ENCODE measurements around the gene ZDHHC20. TPM values are rescaled to one million over a fixed set of nuclear protein-coding genes. Genes with fewer than 3 reads are reported as not detected.

ZDHHC20 gene
- total RNA-seq (2014; rRNA removed; shearing (Covaris generic)): 56.6 and 72.3 TPM in 2 replicates

DNA sequence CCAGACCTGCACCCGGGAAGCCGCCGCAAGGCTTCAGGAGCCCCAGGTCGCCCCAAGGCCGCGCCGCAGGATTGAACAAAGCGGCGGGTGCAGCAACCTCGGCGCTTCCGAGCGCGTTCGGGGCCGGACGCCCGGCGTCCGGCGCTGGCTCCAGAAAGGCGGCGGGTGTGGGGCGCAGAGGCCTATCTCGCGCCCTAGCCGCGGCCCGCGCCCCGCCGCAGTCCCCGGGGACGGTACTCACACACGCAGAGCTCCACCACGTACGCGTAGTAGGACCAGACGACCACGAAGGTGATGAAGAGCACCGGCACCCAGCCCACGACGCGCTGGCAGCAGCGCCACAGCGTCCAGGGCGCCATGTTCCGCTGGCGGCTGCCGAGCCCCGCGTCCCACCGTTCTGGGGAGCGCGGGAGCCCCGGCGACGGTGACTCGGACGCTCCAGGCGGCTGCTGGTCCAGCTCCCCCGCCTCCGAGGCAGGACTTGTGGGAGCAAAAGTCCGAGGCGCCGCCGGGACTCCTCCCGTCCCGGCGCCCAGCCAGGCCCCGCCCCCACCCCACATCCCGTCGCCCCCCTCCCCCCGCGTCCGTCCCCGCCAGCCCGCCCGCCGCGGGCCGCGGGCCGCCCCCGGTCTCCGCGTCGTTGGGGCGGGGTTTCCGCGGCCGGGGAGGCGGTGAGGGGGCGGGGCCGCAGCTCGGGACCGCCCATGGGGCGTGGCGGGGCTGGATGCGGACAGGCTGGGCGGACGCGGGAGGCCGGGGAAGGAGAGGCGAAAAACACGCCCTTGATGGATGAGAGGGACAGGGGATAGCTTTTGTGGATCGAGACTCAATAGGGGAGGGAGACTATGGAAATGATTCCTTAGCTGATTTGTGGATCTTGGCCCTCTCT, at the start of gene ZDHHC20:
TSS of gene ZDHHC20 (minus strand) at position 491 of the 889 bp plus-strand sequence. CDS start at position 359, 132 bp downstream.
- Histone ChIP-seq H3K27me3 (ENCODE audit: control insufficient read depth, insufficient read depth, low read length) (no peaks in the 10 kb centered on the region), H3K36me3 (replicated peaks; ENCODE audit: control insufficient read depth, insufficient read depth, low read length) (no peaks in the 10 kb centered on the region), H3K4me3 (ENCODE audit: insufficient read depth, low read depth, low read length) (peak within 1 kb of the TSS; percentile 98)
- DNase-seq: peak; percentile 99

- DNase-seq: no peak
- no peaks in the 10 kb centered on the region for H3K27me3 ChIP-seq (ENCODE audit: control insufficient read depth, insufficient read depth, low read length)
- H3K36me3 ChIP-seq (replicated peaks; ENCODE audit: control insufficient read depth, insufficient read depth, low read length): peaks cover 1% of the 10 kb centered on the region
- no peak overlapping the region for H3K4me3 ChIP-seq (ENCODE audit: insufficient read depth, low read depth, low read length)
Measured at GRCh38 chr13:21504379-21504778, 45.3 kb upstream of the ZDHHC20 start.

GRCh38 chr13:21501686-21502085, 42.6 kb upstream of the ZDHHC20 start:
- Histone ChIP-seq H3K36me3 (replicated peaks; ENCODE audit: control insufficient read depth, insufficient read depth, low read length) (no peaks in the 10 kb centered on the region; the same call in 1 of the 2 replicates), H3K4me3 (ENCODE audit: insufficient read depth, low read depth, low read length) (no peak overlapping the region), H3K27me3 (ENCODE audit: control insufficient read depth, insufficient read depth, low read length) (no peaks in the 10 kb centered on the region)
- DNase-seq: peak; percentile 49

- Histone ChIP-seq H3K27me3 (ENCODE audit: control insufficient read depth, insufficient read depth, low read length) (no peaks in the 10 kb centered on the region), H3K36me3 (replicated peaks; ENCODE audit: control insufficient read depth, insufficient read depth, low read length) (no peaks in the 10 kb centered on the region; the same call in 1 of the 2 replicates), H3K4me3 (ENCODE audit: insufficient read depth, low read depth, low read length) (no peak overlapping the region)
- DNase-seq: no peak
Measured at GRCh38 chr13:21486322-21486721, 27.2 kb upstream of the ZDHHC20 start.

DNA sequence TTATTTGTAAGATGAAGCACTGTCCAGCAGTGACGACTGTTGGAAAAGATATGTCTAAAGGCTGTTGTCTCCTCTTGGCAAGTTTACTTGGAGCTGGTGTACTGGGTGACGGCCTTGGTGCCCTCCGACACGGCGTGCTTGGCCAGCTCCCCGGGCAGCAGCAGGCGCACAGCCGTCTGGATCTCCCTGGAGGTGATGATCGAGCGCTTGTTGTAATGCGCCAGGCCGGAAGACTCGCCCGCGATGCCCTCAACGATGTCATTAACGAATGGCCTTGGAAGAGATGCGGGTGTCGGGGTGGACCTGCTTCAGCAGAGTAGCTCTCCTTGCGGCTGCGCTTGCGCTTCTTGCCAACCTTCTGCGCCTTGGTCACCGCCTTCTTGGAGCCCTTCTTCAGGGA, 24.6 kb upstream of the ZDHHC20 start:
- Histone ChIP-seq H3K4me3 (ENCODE audit: insufficient read depth, low read depth, low read length) (no peak overlapping the region), H3K36me3 (replicated peaks; ENCODE audit: control insufficient read depth, insufficient read depth, low read length) (no peaks in the 10 kb centered on the region), H3K27me3 (ENCODE audit: control insufficient read depth, insufficient read depth, low read length) (no peaks in the 10 kb centered on the region)
- DNase-seq: no peak

- Histone ChIP-seq H3K36me3 (replicated peaks; ENCODE audit: control insufficient read depth, insufficient read depth, low read length) (no peaks in the 10 kb centered on the region), H3K4me3 (ENCODE audit: insufficient read depth, low read depth, low read length) (no peak overlapping the region), H3K27me3 (ENCODE audit: control insufficient read depth, insufficient read depth, low read length) (no peaks in the 10 kb centered on the region)
- DNase-seq: no peak
Measured at GRCh38 chr13:21481359-21481758, 22.3 kb upstream of the ZDHHC20 start.

- H3K36me3 ChIP-seq (replicated peaks; ENCODE audit: control insufficient read depth, insufficient read depth, low read length): no peaks in the 10 kb centered on the region
- no peaks in the 10 kb centered on the region for H3K27me3 ChIP-seq (ENCODE audit: control insufficient read depth, insufficient read depth, low read length)
- DNase-seq: peak; percentile 54
- no peak overlapping the region for H3K4me3 ChIP-seq (ENCODE audit: insufficient read depth, low read depth, low read length)
Measured at GRCh38 chr13:21478881-21479808, 20.0 kb upstream of the ZDHHC20 start.

GRCh38 chr13:21476893-21477472, 17.9 kb upstream of the ZDHHC20 start:
- H3K4me3 ChIP-seq (ENCODE audit: insufficient read depth, low read depth, low read length): peak overlapping the region; percentile 21
- no peaks in the 10 kb centered on the region for H3K36me3 ChIP-seq (replicated peaks; ENCODE audit: control insufficient read depth, insufficient read depth, low read length)
- peak; percentile 85 for DNase-seq
- no peaks in the 10 kb centered on the region for H3K27me3 ChIP-seq (ENCODE audit: control insufficient read depth, insufficient read depth, low read length)

DNA sequence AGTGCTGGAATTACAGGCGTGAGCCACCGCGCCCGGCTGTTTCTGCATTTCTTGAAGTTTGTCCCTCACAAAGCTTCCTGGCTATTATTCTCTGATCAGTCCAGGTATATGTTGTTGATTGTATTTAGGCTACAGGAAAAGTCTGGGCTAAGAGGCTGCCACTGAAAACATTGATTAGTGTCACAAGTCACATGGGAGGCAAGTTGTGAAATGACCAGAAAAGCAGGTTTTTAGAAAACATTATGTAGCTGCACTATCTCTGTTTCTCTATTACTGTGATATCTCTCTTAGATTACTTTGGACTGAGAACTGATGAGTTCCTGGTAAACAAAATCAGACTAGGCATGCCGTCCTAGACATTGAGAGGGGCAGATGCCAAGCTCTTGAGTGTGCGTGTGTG, 16.0 kb upstream of the ZDHHC20 start:
- no peak overlapping the region for H3K4me3 ChIP-seq (ENCODE audit: insufficient read depth, low read depth, low read length)
- no peak for DNase-seq
- no peaks in the 10 kb centered on the region for H3K36me3 ChIP-seq (replicated peaks; ENCODE audit: control insufficient read depth, insufficient read depth, low read length)
- H3K27me3 ChIP-seq (ENCODE audit: control insufficient read depth, insufficient read depth, low read length): no peaks in the 10 kb centered on the region

DNA sequence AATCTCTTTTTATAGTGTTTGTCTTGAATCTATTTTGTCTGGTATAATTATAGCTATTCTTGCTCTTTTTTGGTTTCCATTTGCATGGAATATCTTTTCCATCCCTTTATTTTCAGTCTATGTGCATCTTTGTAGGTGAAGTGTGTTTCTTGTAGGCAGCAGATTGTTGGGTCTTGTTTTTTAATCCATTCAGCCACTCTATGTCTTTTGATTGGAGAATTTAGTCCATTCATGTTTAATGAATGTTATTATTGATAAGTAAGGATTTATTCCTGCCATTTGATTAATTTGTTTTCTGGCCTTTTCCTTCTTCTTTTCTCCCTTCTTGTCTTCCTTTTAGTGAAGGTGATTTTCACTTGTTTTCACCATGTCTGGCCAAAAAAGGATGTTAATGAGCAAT, 11.7 kb upstream of the ZDHHC20 start:
- Histone ChIP-seq H3K4me3 (ENCODE audit: insufficient read depth, low read depth, low read length) (no peak overlapping the region), H3K27me3 (ENCODE audit: control insufficient read depth, insufficient read depth, low read length) (no peaks in the 10 kb centered on the region), H3K36me3 (replicated peaks; ENCODE audit: control insufficient read depth, insufficient read depth, low read length) (no peaks in the 10 kb centered on the region)
- DNase-seq: no peak

GRCh38 chr13:21466527-21466926, 7.4 kb upstream of the ZDHHC20 start:
- Histone ChIP-seq H3K27me3 (ENCODE audit: control insufficient read depth, insufficient read depth, low read length) (no peaks in the 10 kb centered on the region), H3K4me3 (ENCODE audit: insufficient read depth, low read depth, low read length) (no peak overlapping the region), H3K36me3 (replicated peaks; ENCODE audit: control insufficient read depth, insufficient read depth, low read length) (no peaks in the 10 kb centered on the region)
- DNase-seq: no peak

DNA sequence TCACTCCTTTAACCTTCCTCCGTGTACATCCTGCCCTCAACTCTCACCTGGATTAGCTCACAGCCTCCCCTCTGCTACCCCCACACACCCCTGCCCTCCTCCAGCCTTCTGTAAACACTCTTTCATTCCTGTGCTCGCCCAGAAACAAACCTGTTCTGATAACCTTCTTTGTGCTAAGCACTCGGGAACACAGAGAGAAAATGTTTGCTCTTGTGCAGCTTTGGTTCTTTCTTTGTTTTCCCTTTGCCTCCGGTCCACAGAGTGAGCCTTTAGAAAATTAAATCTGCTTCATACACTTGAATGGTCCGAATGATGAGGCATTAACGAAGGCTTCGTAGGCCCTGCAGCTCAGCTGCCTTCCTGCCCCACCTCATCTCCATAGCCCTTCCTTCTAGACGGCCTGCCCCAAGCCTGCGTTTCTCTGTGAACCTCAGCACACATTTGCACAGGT, 6.6 kb upstream of the ZDHHC20 start:
- no peak for DNase-seq
- Histone ChIP-seq H3K27me3 (ENCODE audit: control insufficient read depth, insufficient read depth, low read length) (no peaks in the 10 kb centered on the region), H3K36me3 (replicated peaks; ENCODE audit: control insufficient read depth, insufficient read depth, low read length) (no peaks in the 10 kb centered on the region), H3K4me3 (ENCODE audit: insufficient read depth, low read depth, low read length) (no peak overlapping the region)

GRCh38 chr13:21463424-21463823, 4.3 kb upstream of the ZDHHC20 start:
- Histone ChIP-seq H3K4me3 (ENCODE audit: insufficient read depth, low read depth, low read length) (no peak overlapping the region), H3K36me3 (replicated peaks; ENCODE audit: control insufficient read depth, insufficient read depth, low read length) (no peaks in the 10 kb centered on the region), H3K27me3 (ENCODE audit: control insufficient read depth, insufficient read depth, low read length) (no peaks in the 10 kb centered on the region)
- DNase-seq: no peak

DNA sequence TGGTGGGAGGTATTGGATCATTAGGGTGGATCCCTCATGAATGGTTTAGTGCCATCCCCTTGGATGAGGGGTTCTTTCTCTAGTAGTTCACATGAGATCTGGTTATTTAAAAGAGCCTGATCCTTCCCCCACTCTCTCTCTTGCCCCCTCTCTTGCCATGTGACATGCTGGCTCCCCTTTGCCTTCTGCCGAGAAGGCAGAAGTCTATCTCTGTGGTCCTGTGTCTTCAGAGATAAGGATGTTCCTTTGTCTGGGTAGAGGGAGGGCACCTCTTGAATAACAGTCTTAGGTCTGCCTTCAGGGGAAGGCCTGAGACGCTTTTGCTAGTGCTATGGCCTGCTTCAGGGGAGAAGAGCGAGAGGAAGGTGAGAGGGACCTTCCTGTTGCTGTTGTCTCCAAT, 2.0 kb upstream of the ZDHHC20 start:
- Histone ChIP-seq H3K27me3 (ENCODE audit: control insufficient read depth, insufficient read depth, low read length) (no peaks in the 10 kb centered on the region), H3K4me3 (ENCODE audit: insufficient read depth, low read depth, low read length) (no peak overlapping the region), H3K36me3 (replicated peaks; ENCODE audit: control insufficient read depth, insufficient read depth, low read length) (no peaks in the 10 kb centered on the region)
- DNase-seq: no peak

All from H7 (cell line).